ENCODE data around the gene GRIN2D.
"Not testable (repeated sequence)": the region's sequence is repeated elsewhere in the genome, so short reads cannot be mapped to it uniquely, and the experiment has no call there.

GRIN2D gene

GRCh38 chr19:48393559-48394330, at the start of gene GRIN2D:
Gene GRIN2D, plus strand, starts transcription at chr19:48393668. Its CDS starts 4,725 bp downstream, at chr19:48398393.
- DNase-seq: no peak

GRCh38 chr19:48344892-48345291, 48.6 kb upstream of the GRIN2D start:
- DNase-seq: no peak

GRCh38 chr19:48346191-48346590, 47.3 kb upstream of the GRIN2D start:
- no peak for DNase-seq

GRCh38 chr19:48348045-48348444, 45.4 kb upstream of the GRIN2D start:
- DNase-seq: no peak

- no peak for DNase-seq
These were observed 44.7 kb upstream of the GRIN2D start for GRCh38 chr19:48348737-48349136.

- DNase-seq: no peak
These were observed 42.6 kb upstream of the GRIN2D start for GRCh38 chr19:48350856-48351255.

- no peak for DNase-seq
These were observed 42.1 kb upstream of the GRIN2D start for GRCh38 chr19:48351341-48351752.

- DNase-seq: no peak
These were observed 39.8 kb upstream of the GRIN2D start for GRCh38 chr19:48353677-48354076.

- DNase-seq: no peak
These were observed 39.0 kb upstream of the GRIN2D start for GRCh38 chr19:48354332-48354992.

- DNase-seq: no peak
These were observed 38.0 kb upstream of the GRIN2D start for GRCh38 chr19:48355365-48355954.

- no peak for DNase-seq
These were observed 34.3 kb upstream of the GRIN2D start for GRCh38 chr19:48359123-48359522.

GRCh38 chr19:48361912-48362311, 31.6 kb upstream of the GRIN2D start:
- DNase-seq: no peak

GRCh38 chr19:48362716-48363499, 30.6 kb upstream of the GRIN2D start:
- DNase-seq: peak; percentile 86

- DNase-seq: peak; percentile 34
These were observed 30.0 kb upstream of the GRIN2D start for GRCh38 chr19:48363500-48363809.

GRCh38 chr19:48363810-48364597, 29.5 kb upstream of the GRIN2D start, which contains the start of the genes SYNGR4 and TMEM143:
Gene SYNGR4, plus strand, starts transcription at chr19:48364367. Its CDS starts 1,476 bp downstream, at chr19:48365843.
Gene TMEM143, minus strand, starts transcription at chr19:48363940. Its CDS starts 20 bp downstream, at chr19:48363920.
- peak; percentile 99 for DNase-seq

- no peak for DNase-seq
These were observed 28.7 kb upstream of the GRIN2D start for GRCh38 chr19:48364598-48365348.

- no peak for DNase-seq
These were observed 27.9 kb upstream of the GRIN2D start for GRCh38 chr19:48365602-48366001.

GRCh38 chr19:48367855-48368254, 25.6 kb upstream of the GRIN2D start:
- no peak for DNase-seq

- DNase-seq: no peak
These were observed 24.5 kb upstream of the GRIN2D start for GRCh38 chr19:48368936-48369335.

- no peak for DNase-seq
These were observed 22.5 kb upstream of the GRIN2D start for GRCh38 chr19:48370955-48371354.

GRCh38 chr19:48371367-48371766, 22.1 kb upstream of the GRIN2D start:
- DNase-seq: no peak

GRCh38 chr19:48371771-48372170, 21.7 kb upstream of the GRIN2D start:
- DNase-seq: not testable (repeated sequence)
